ENCODE data around the gene MOK. TPM values are rescaled to one million over a fixed set of nuclear protein-coding genes. Genes with fewer than 3 reads are reported as not detected.

MOK gene
- total RNA-seq, 1 experiment from 2014 or later, result 2.8 TPM

- Histone ChIP-seq H3K9ac (ENCODE audit: extremely low read depth, insufficient read length, low read length) (no peak overlapping the region), H4K5ac (ENCODE audit: insufficient read length, low read depth, low read length) (no peak overlapping the region), H2AFZ (ENCODE audit: low read length) (no peak overlapping the region), H2BK120ac (ENCODE audit: low read depth, low read length, poor library complexity, severe bottlenecking) (no peak overlapping the region), H3K79me1 (ENCODE audit: insufficient read depth, low read depth, low read length, poor library complexity, severe bottlenecking) (no peaks in the 10 kb centered on the region), H4K91ac (ENCODE audit: insufficient read length, low read depth, low read length) (no peak overlapping the region), H2BK20ac (ENCODE audit: low read depth, low read length, poor library complexity, severe bottlenecking) (no peak overlapping the region), H3K56ac (ENCODE audit: insufficient read length, low read depth, low read length) (no peak overlapping the region), H3K27ac (ENCODE audit: insufficient read length, low read depth, low read length) (no peak overlapping the region), H3K9me3 (ENCODE audit: control insufficient read depth, low read depth, low read length) (no peaks in the 10 kb centered on the region), H3K79me2 (ENCODE audit: insufficient read depth, low read length) (no peaks in the 10 kb centered on the region), H3K18ac (ENCODE audit: insufficient read length, low read depth, low read length) (no peak overlapping the region), H4K8ac (replicated peaks; ENCODE audit: insufficient read length, low read depth, low read length) (no peak overlapping the region), H3K14ac (ENCODE audit: insufficient read depth, low read length) (no peak overlapping the region), H3K4me1 (ENCODE audit: insufficient read depth, low read length) (no peaks in the 10 kb centered on the region), H2BK5ac (ENCODE audit: insufficient read length, low read length) (no peak overlapping the region), H3T11ph (ENCODE audit: low read length) (no peak overlapping the region), H4K20me1 (ENCODE audit: control insufficient read depth, insufficient read depth, insufficient read length) (no peaks in the 10 kb centered on the region), H3K23me2 (ENCODE audit: insufficient read length, low read depth, low read length, poor library complexity, severe bottlenecking) (no peaks in the 10 kb centered on the region), H2BK12ac (ENCODE audit: insufficient read length, low read depth, low read length) (no peak overlapping the region), H3K23ac (ENCODE audit: insufficient read length, low read depth, low read length) (no peak overlapping the region), H3K4ac (ENCODE audit: low read depth, low read length) (no peak overlapping the region), H2AK5ac (ENCODE audit: insufficient read length, low read length) (no peak overlapping the region), H3K27me3 (ENCODE audit: insufficient read depth, low read length) (no peaks in the 10 kb centered on the region), H2BK15ac (ENCODE audit: low read depth, low read length) (no peak overlapping the region), H3K4me2 (ENCODE audit: insufficient read depth, insufficient read length, low read length) (no peak overlapping the region)
- no peak for DNase-seq
- H3K4me1 Mint-ChIP-seq, result peaks cover 17 to 21% of the 10 kb centered on the region in 2 experiments
- H3K27me3 Mint-ChIP-seq (ENCODE audit: low read depth), result no peaks in the 10 kb centered on the region; the same call in 1 of the 2 replicates
- TF ChIP-seq CTCF (conservative IDR thresholded peaks at IDR 0.05), result no peak
- H3K36me3 Mint-ChIP-seq (ENCODE audit: insufficient read depth in 1 of 3, low read depth in 3 of 3), result peaks cover 3 to 11% (median 5%) of the 10 kb centered on the region in 3 experiments
- H3K9me3 Mint-ChIP-seq, result no peaks in the 10 kb centered on the region
- no CpG with 5 or more reads among the region's 7 CpGs for WGBS (ENCODE audit: extremely low coverage, insufficient read length, low lambda C conversion rate)
- no peak overlapping the region for H3K27ac Mint-ChIP-seq
- no peak overlapping the region; a peak in 1 of 5 replicates for H3K4me3 Mint-ChIP-seq
These were observed 79.6 kb downstream of the MOK start for GRCh38 chr14:102225386-102225785.

Data from H9 (cell line).